Measurements from ENCODE around the gene FGF22. TPM values are rescaled to one million over a fixed set of nuclear protein-coding genes. Genes with fewer than 3 reads are reported as not detected.
"Not testable (repeated sequence)": the region's sequence is repeated elsewhere in the genome, so short reads cannot be mapped to it uniquely, and the experiment has no call there.

FGF22 gene
- total and polyA plus RNA-seq, 2 donors = 0.25 TPM; not detected in 1

DNA sequence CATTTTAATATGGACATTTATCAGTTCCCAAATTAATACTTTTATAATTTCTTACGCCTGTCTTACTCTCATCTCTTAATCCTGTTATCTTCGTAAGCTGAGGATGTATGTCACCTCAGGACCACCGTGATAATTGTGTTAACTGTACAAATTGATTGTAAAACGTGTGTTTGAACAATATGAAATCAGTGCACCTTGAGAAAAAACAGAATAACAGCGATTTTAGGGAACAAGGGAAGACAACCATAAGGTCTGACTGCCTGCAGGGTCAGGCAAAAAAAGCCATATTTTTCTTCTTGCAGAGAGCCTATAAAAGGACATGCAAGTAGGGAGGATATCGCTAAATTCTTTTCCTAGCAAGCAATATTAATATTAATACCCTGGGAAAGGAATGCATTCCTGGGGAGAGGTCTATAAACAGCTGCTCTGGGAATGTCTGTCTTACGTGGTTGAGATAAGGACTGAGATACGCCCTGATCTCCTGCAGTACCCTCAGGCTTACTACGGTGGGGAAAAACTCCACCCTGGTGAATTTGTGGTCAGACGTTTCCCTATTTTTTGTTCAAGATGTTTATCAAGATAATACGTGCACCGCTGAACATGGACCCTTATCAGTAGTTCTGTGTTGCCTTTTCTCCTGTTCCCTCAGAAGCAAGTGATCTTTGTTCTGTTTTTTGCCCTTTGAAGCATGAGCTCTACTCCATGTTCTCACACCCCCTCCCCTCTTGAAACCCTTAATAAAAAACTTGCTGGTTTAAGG is 29.2 kb downstream of the FGF22 start:
- H3K27ac ChIP-seq (ENCODE audit: low read depth in 1 of 2, low read length in 1 of 2); H3K4me1 ChIP-seq (ENCODE audit: control insufficient read depth in 2 of 2, insufficient read depth in 2 of 2, low read length in 2 of 2); H3K4me3 ChIP-seq (ENCODE audit: low read length in 2 of 2); DNase-seq (ENCODE audit: low read depth in 6 of 9, low spot score in 9 of 9); H3K36me3 ChIP-seq (ENCODE audit: control insufficient read depth in 2 of 2, insufficient read depth in 2 of 2, low read length in 1 of 2): not testable (repeated sequence)
- Histone ChIP-seq H3K9me3 (ENCODE audit: control insufficient read depth in 2 of 2, insufficient read depth in 1 of 2, low read length in 1 of 2) (peaks cover 0 to 24% of the 10 kb centered on the region in 2 donors), H3K27me3 (ENCODE audit: control insufficient read depth in 2 of 2, insufficient read depth in 1 of 2, low read length in 1 of 2) (peaks cover 0 to 28% of the 10 kb centered on the region in 2 donors)
- WGBS = 35% methylated on average over 12 of the region's 12 CpGs

DNA sequence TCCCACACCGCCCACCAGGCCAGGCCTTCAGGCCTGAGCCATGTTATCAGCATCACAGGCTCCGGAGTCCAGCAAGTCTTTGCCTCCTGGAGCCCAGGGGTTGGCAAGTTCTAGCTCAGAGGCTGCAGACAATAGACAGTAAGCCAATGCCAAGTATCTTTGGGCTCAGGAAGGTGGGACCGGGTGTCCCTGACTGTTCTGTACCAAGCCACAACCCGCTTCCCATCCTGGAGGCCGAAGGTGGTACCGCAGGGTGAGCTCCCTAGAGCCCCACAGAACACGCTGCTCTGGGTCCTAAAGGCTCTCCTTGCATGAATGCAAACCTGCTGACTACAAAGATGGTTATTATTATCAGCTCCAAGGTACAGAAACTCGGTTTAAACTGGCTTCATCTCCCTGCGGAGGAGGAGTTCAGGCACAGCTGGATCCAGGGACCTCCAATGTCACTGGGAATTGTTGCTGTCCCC is 31.0 kb downstream of the FGF22 start:
- H3K4me3 ChIP-seq (ENCODE audit: low read length in 2 of 2) = no peak overlapping the region
- no peaks in the 10 kb centered on the region for H3K36me3 ChIP-seq (ENCODE audit: control insufficient read depth in 2 of 2, insufficient read depth in 2 of 2, low read length in 1 of 2)
- no peaks in the 10 kb centered on the region for H3K4me1 ChIP-seq (ENCODE audit: control insufficient read depth in 2 of 2, insufficient read depth in 2 of 2, low read length in 2 of 2)
- 84% methylated on average over 9 of the region's 9 CpGs for WGBS
- no peak for DNase-seq (ENCODE audit: low read depth in 6 of 9, low spot score in 9 of 9)
- no peak overlapping the region for H3K27ac ChIP-seq (ENCODE audit: low read depth in 1 of 2, low read length in 1 of 2)
- H3K9me3 ChIP-seq (ENCODE audit: control insufficient read depth in 2 of 2, insufficient read depth in 1 of 2, low read length in 1 of 2) = peaks cover 0 to 16% of the 10 kb centered on the region in 2 donors
- peaks cover 10 to 46% of the 10 kb centered on the region in 2 donors for H3K27me3 ChIP-seq (ENCODE audit: control insufficient read depth in 2 of 2, insufficient read depth in 1 of 2, low read length in 1 of 2)

DNA sequence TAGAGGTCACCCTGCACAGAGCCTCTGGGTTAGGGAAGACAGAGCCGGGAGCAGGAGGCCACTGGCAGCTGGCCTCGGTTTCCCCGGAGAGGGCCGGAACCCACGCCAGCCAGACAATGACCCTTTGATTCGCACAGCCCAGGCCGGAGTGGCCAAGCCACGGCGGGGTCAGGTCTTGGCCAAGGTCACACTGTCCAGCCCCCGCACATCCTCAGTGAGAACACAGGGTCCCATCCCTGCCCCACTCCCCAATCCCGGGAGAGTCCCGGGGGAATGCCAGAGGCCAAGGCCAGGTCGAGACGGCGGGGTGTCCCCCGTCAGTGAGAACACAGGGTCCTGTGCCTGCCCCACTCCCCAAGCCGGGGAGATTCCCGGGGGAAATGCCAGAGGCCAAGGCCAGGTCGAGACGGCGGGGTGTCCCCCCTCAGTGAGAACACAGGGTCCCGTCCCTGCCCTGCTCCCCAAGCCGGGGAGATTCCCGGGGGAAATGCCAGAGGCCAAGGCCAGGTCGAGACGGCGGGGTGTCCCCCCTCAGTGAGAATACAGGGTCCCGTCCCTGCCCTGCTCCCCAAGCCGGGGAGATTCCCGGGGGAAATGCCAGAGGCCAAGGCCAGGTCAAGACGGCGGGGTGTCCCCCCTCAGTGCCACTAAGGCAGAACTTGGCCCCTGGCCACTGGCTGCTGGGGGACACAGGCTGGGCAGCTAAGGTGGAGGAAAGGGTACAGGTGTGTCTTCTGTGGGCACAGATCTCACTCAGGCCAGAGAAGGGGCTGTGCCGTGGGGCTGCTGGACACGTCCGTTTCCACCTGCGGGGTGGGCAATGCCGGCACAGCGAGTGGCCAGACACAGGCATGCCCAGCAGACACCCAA is 34.8 kb downstream of the FGF22 start:
- Histone ChIP-seq H3K4me1 (ENCODE audit: control insufficient read depth in 2 of 2, insufficient read depth in 2 of 2, low read length in 2 of 2) (peaks cover 2 to 7% of the 10 kb centered on the region in 2 donors), H3K27ac (ENCODE audit: low read depth in 1 of 2, low read length in 1 of 2) (no peak overlapping the region), H3K36me3 (ENCODE audit: control insufficient read depth in 2 of 2, insufficient read depth in 2 of 2, low read length in 1 of 2) (no peaks in the 10 kb centered on the region), H3K9me3 (ENCODE audit: control insufficient read depth in 2 of 2, insufficient read depth in 1 of 2, low read length in 1 of 2) (no peaks in the 10 kb centered on the region), H3K4me3 (ENCODE audit: low read length in 2 of 2) (no peak overlapping the region), H3K27me3 (ENCODE audit: control insufficient read depth in 2 of 2, insufficient read depth in 1 of 2, low read length in 1 of 2) (peaks cover 34 to 78% of the 10 kb centered on the region in 2 donors)
- 86% methylated on average over 38 of the region's 38 CpGs for WGBS
- DNase-seq (ENCODE audit: low read depth in 6 of 9, low spot score in 9 of 9) = no peak

DNA sequence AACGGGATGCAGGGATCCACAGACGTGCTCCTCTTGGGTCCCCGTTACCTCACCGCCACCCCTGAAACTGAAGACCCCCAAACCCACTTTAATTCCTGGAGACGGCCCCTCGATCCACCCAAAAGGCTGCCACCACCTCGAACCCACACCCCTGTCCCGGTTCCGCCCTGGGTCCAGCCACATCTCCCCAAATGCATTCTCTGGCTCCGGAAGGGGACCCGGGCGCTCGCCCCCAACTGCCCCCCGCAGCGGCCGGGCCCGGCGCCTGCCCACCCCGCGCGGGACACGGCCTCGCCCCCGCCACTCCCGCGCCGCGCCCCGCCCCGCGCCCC is 36.3 kb downstream of the FGF22 start:
- H3K27ac ChIP-seq (ENCODE audit: low read depth in 1 of 2, low read length in 1 of 2) = no peak overlapping the region
- WGBS = 12% methylated on average over 31 of the region's 31 CpGs

DNA sequence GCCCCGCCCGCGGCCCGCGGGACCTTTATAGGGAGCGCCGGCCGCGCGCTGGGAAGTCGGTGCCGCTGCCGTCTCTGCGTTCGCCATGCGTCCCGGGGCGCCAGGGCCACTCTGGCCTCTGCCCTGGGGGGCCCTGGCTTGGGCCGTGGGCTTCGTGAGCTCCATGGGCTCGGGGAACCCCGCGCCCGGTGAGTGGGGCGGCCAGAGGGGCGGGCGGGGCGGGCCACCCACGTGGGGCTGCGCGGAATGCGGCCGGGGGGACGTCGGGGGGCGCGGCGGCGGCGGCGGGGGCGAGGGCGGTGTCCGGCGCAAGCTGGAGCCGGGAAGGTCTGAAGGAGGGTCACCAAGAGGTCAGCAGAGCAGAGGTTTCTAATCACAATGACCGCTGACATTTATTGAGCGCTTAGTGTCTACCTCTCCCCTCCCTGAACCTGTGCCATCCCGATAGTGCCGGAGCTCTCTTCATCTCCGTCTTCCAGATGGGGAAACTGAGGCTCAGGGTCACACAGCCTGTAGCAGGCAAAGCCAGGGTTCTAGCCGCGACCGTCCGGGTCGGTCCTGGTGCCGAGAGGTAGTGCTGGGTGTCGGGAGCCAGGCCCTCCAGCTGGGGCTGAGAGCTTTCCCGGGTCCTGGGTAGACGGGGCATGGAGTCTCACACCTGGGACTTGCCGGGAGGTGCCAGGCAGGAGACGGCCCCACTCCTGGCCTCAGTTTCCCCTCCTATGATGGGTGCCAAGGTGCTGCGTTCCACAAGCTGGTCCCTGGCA is 36.8 kb downstream of the FGF22 start, which contains the start of gene FSTL3:
TSS of gene FSTL3 (plus strand) at position 54 of the 767 bp plus-strand sequence. CDS start at position 86, 32 bp downstream.
- Histone ChIP-seq H3K27ac (ENCODE audit: low read depth in 1 of 2, low read length in 1 of 2) (no peak within 1 kb of the TSS), H3K36me3 (ENCODE audit: control insufficient read depth in 2 of 2, insufficient read depth in 2 of 2, low read length in 1 of 2) (no peaks in the 10 kb centered on the region), H3K27me3 (ENCODE audit: control insufficient read depth in 2 of 2, insufficient read depth in 1 of 2, low read length in 1 of 2) (peaks cover 34 to 70% of the 10 kb centered on the region in 2 donors), H3K9me3 (ENCODE audit: control insufficient read depth in 2 of 2, insufficient read depth in 1 of 2, low read length in 1 of 2) (peaks cover 0 to under 1% of the 10 kb centered on the region in 2 donors), H3K4me3 (ENCODE audit: low read length in 2 of 2) (no peak within 1 kb of the TSS), H3K4me1 (ENCODE audit: control insufficient read depth in 2 of 2, insufficient read depth in 2 of 2, low read length in 2 of 2) (peaks cover 5 to 18% of the 10 kb centered on the region in 2 donors)
- no peak for DNase-seq (ENCODE audit: low read depth in 6 of 9, low spot score in 9 of 9)
- 17% methylated on average over 63 of the region's 63 CpGs for WGBS

More for the DNA sequence above, 36.3 kb downstream of the FGF22 start:
- no peaks in the 10 kb centered on the region for H3K36me3 ChIP-seq (ENCODE audit: control insufficient read depth in 2 of 2, insufficient read depth in 2 of 2, low read length in 1 of 2)
- H3K27me3 ChIP-seq (ENCODE audit: control insufficient read depth in 2 of 2, insufficient read depth in 1 of 2, low read length in 1 of 2) = peaks cover 34 to 71% of the 10 kb centered on the region in 2 donors
- H3K4me1 ChIP-seq (ENCODE audit: control insufficient read depth in 2 of 2, insufficient read depth in 2 of 2, low read length in 2 of 2) = peaks cover 5 to 14% of the 10 kb centered on the region in 2 donors
- H3K9me3 ChIP-seq (ENCODE audit: control insufficient read depth in 2 of 2, insufficient read depth in 1 of 2, low read length in 1 of 2) = no peaks in the 10 kb centered on the region
- H3K4me3 ChIP-seq (ENCODE audit: low read length in 2 of 2) = no peak overlapping the region
- no peak for DNase-seq (ENCODE audit: low read depth in 6 of 9, low spot score in 9 of 9)

DNA sequence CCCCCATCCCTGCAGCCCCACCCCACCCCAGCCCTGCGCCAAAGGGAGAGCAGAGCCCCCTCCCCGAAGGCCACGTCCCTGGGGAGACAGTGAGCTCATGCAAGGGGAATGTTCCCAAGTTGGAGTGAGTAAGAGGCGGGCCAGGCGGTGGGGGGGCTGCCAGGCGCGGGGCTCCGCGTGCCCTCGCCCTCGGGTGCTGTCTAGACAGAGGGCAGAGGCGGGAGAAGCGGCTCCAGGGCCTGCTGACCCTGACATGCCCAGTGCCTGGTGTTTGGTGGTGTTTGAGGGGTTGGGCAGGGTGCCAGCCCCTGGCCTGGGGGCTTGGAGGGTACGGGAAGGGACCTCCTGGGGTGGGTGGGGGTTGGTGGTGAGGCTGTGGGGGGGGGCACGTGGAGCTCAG is 37.5 kb downstream of the FGF22 start:
- DNase-seq (ENCODE audit: low read depth in 6 of 9, low spot score in 9 of 9) = no peak
- no peak overlapping the region for H3K4me3 ChIP-seq (ENCODE audit: low read length in 2 of 2)
- peaks cover 0 to 3% of the 10 kb centered on the region in 2 donors for H3K9me3 ChIP-seq (ENCODE audit: control insufficient read depth in 2 of 2, insufficient read depth in 1 of 2, low read length in 1 of 2)
- H3K4me1 ChIP-seq (ENCODE audit: control insufficient read depth in 2 of 2, insufficient read depth in 2 of 2, low read length in 2 of 2) = peaks cover 5 to 20% of the 10 kb centered on the region in 2 donors
- H3K27me3 ChIP-seq (ENCODE audit: control insufficient read depth in 2 of 2, insufficient read depth in 1 of 2, low read length in 1 of 2) = peaks cover 34 to 67% of the 10 kb centered on the region in 2 donors
- no peaks in the 10 kb centered on the region for H3K36me3 ChIP-seq (ENCODE audit: control insufficient read depth in 2 of 2, insufficient read depth in 2 of 2, low read length in 1 of 2)
- H3K27ac ChIP-seq (ENCODE audit: low read depth in 1 of 2, low read length in 1 of 2) = no peak overlapping the region
- WGBS = 39% methylated on average over 15 of the region's 15 CpGs

DNA sequence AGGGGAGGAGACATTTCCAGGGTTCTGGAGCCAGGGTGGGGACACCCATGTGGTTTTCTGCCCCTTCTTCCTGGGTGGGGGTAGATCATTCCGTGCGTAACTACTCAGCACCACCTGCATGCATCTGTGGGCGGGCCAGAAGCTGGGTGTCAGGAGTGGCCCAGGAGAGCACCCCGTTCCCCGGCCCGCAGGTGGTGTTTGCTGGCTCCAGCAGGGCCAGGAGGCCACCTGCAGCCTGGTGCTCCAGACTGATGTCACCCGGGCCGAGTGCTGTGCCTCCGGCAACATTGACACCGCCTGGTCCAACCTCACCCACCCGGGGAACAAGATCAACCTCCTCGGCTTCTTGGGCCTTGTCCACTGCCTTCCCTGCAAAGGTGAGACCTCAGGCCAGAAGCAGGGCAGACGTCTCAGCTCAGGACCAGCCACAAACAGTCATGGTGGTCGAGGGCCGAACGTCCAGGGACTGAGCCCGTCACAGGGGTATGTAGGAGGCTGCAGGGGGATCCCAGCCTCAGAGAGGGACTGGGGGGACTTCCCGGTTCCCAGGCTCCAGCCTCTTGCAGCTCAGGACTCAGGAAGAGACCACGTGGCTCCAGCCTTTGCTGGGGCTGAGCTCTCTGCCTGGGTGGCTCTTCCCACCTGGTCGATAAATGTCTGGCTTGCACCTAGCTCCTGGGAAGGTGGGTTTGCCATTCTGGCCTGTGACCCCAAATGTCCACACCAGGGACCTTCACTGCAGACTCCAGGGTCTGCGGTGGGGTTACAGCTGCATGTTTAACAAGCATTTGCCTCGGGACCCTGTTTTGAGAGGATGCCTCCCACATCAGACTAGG is 38.1 kb downstream of the FGF22 start:
- WGBS = 82% methylated on average over 22 of the region's 22 CpGs
- peaks cover 5 to 20% of the 10 kb centered on the region in 2 donors for H3K4me1 ChIP-seq (ENCODE audit: control insufficient read depth in 2 of 2, insufficient read depth in 2 of 2, low read length in 2 of 2)

DNA sequence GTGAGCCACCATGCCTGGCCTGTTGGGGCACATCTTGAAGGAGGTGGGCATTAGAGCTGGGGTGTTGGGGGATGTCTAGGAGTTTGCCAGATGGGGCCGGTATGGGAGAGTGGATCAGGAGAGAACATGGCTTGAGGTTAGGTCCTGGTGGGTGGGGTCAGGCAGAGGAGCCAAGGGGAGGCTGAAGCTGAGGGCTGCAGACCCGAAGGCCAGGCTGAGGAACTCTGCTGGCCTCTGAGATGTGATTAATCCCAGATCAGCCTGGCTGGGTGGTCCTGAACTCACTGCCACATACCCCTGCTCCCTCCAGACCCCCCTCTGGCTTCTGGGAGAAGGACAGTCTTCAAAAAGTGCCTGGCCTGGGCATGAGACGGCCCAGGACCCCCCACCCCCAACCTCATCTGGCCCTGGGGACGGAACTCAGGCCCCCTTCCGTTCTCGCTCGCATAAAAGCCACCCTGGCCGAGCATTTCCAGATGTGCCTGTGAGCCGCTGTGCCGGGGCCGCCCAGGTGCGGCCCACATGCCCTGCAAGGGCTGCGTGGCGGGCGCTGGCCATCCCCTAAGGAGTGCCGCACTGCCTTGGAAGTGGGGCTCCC is 39.2 kb downstream of the FGF22 start:
- peaks cover 0 to 3% of the 10 kb centered on the region in 2 donors for H3K9me3 ChIP-seq (ENCODE audit: control insufficient read depth in 2 of 2, insufficient read depth in 1 of 2, low read length in 1 of 2)
- H3K36me3 ChIP-seq (ENCODE audit: control insufficient read depth in 2 of 2, insufficient read depth in 2 of 2, low read length in 1 of 2) = no peaks in the 10 kb centered on the region
- no peak overlapping the region for H3K4me3 ChIP-seq (ENCODE audit: low read length in 2 of 2)
- peaks cover 5 to 20% of the 10 kb centered on the region in 2 donors for H3K4me1 ChIP-seq (ENCODE audit: control insufficient read depth in 2 of 2, insufficient read depth in 2 of 2, low read length in 2 of 2)
- H3K27ac ChIP-seq (ENCODE audit: low read depth in 1 of 2, low read length in 1 of 2) = no peak overlapping the region
- no peak for DNase-seq (ENCODE audit: low read depth in 6 of 9, low spot score in 9 of 9)
- peaks cover 34 to 58% of the 10 kb centered on the region in 2 donors for H3K27me3 ChIP-seq (ENCODE audit: control insufficient read depth in 2 of 2, insufficient read depth in 1 of 2, low read length in 1 of 2)
- WGBS = 98% methylated on average over 16 of the region's 16 CpGs

More for the DNA sequence above, 38.1 kb downstream of the FGF22 start:
- DNase-seq (ENCODE audit: low read depth in 6 of 9, low spot score in 9 of 9) = no peak
- peaks cover 34 to 64% of the 10 kb centered on the region in 2 donors for H3K27me3 ChIP-seq (ENCODE audit: control insufficient read depth in 2 of 2, insufficient read depth in 1 of 2, low read length in 1 of 2)
- H3K27ac ChIP-seq (ENCODE audit: low read depth in 1 of 2, low read length in 1 of 2) = no peak overlapping the region
- no peak overlapping the region for H3K4me3 ChIP-seq (ENCODE audit: low read length in 2 of 2)
- peaks cover 0 to 3% of the 10 kb centered on the region in 2 donors for H3K9me3 ChIP-seq (ENCODE audit: control insufficient read depth in 2 of 2, insufficient read depth in 1 of 2, low read length in 1 of 2)
- no peaks in the 10 kb centered on the region for H3K36me3 ChIP-seq (ENCODE audit: control insufficient read depth in 2 of 2, insufficient read depth in 2 of 2, low read length in 1 of 2)

Measured in thymus (tissue), 11 donors.